Stimulated activated CD8-positive, alpha-beta memory T cell treated with anti-CD3 and anti-CD28 coated beads, Interleukin-4, amount 100 ng/mL, for 24 hours (primary cell): Measurements from ENCODE around the gene ITGB4.

Experiments
- DNase-seq: peaks from one replicate; pipeline ENCODE4 v3.0.0-alpha.2; 2020; ENCODE audit warnings: low read depth

Gene ITGB4

GRCh38 chr17:75791254-75791653 is 70.0 kb downstream of the ITGB4 start:
- DNase-seq, result no peak

DNA sequence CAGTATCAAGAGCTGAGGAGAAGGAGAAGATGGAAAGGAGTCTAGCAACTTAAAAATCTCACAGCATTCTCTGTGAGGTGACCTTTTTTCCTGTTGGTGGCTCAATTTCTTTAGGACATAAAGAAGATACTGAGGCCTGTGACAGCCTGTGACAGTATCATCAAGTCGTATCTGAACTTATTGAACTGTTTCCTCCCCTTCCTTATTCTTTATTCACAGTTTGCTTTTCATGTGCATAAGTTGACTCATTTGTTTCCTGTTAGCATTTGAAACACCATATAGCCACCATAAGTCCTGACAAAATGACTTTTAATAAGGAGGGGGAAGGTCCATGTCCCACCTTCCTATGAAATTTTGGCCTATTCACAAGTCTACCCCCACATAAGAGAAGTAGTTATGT is 72.2 kb downstream of the ITGB4 start:
- no peak for DNase-seq

GRCh38 chr17:75795820-75796607 is 74.8 kb downstream of the ITGB4 start:
- no peak for DNase-seq

DNA sequence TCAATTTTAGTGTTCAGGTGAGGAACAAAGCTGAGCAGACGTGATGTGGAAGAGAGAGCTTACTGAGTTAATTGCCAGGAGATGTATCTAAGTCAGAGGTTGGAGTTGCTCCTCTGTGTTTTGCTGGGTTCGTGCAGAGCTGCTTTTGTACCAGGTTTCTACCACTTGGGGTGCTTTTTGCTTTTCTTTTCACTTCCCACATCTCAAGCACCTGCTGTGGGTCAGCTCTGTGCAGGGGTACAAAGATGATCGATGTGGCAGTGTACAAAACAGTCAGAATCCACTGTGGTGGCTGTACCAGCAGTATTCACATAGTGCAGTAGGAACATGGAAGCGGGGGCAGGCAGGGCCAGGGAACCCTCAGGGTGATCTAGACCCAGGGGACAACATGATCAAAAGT is 78.1 kb downstream of the ITGB4 start:
- no peak for DNase-seq

DNA sequence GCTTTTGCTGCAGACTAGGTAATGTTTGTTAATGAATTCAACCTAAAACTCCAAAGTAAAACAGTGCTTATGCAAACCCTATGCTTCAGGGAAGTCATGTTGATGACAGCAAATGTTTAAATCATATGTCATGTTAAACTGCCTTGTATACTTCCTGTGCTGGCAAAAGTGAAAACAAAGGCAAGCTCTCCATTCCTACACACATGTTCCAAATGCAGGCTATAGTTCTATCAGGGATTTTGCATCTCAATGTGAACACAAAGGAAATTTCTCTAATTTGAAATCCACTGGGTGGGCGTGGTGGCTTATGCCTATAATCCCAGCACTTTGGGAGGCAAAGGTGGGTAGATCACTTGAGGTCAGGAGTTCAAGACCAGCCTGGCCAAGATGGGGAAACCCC is 82.6 kb downstream of the ITGB4 start:
- DNase-seq, result no peak

- no peak for DNase-seq
Observed at GRCh38 chr17:75806822-75807500, 85.7 kb downstream of the ITGB4 start.
